ENCODE results near the gene RHOBTB3.

Gene RHOBTB3

DNA sequence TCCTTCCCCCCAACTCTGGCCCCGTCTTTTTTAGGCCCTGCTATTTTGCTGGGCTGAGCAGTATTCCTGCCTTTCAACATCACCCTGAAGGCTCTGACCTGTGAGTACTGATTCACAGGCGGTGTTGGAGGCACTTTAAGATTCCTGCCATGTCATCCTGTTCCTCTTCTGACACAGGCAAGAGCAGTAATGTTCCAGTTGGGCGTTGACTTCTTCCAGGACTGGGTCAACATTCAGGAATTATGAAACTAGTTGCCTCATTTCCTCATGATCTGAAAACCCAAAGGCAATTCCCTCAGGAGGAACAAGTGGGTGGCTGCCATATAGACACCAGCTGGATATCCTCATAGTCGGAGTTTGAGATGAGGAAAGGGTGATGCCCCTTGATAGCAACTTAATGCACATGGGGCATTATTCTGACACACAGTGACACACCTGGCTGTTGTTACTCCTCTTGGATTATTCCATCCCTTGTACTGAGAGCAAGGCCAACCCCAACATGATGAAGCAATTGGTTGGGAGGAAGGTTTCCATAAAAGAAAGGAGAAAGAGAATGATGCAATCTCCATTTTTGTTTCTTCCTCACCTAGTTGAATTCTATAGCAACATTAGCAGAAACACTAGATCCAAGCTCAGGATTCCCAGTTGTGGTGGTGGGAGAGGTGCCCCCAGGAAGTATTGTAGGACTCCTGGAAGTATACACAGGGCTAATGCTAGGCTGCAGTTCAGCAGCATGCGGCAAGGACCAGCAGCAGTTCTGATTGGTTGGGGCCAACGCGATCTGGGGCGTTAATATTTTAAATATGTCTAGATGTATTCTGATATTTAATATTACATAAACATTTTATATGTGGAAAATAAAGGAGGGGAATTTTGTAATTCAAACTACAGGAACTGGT is 111.0 kb downstream of the RHOBTB3 start:
- no peak for DNase-seq (ENCODE audit: low spot score)

DNA sequence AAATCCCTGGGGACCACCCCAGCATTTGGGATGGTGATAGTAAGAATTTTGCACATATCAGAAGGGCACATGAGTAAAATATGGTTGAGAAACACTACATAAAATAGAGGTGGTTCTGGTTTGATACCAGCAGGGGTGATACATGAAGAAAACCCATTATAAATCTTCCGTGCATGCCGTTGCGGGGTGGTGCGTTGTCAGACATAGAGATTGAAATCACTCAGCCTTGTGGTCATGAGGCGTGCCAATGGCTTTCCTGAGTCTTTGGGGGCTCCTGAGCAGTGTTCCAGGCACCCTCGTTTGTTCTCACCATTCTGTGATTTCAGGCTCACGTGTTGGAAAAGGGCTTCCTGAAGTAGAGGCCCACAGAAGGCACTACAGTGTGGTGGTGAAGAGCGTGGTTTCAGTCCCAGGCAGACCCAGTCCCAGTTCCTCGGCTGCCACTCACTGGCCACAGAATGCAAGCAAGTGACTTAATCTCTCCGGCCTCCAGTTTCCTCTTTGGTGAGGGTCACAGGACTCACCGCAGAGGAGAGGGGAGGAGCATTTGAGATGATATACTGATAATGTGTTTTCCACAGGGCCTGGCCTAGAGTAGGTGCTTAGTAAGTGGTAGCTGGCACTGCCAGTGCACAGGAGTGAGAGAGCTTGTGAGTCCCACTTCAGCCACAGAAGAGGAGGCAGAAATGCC is 111.9 kb downstream of the RHOBTB3 start:
- DNase-seq (ENCODE audit: low spot score): peak; percentile 76

DNA sequence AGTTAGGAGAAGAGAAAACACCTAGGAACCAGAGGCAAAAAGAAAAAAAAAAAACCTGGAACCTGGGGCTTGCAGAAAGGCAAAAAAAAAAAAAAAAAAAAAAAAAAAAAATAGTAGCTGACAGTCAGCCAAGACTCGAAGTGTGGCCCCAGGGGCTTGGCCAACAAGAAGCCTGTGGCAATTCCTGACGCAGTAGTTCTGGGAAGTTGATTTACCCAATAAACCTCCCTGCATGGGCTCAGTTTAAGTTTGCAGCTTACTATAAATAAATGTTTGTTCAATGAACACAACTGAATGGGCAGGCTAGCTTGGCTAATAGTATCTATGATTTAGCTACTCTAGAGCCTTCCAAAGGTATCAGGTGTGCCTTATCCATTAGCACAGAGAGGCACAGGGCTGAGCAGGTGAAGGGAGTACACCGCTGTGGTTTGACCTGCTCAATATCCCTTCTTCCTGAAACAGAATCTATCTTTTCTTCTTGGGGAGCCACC is 112.6 kb downstream of the RHOBTB3 start:
- DNase-seq (ENCODE audit: low spot score): no peak

DNA sequence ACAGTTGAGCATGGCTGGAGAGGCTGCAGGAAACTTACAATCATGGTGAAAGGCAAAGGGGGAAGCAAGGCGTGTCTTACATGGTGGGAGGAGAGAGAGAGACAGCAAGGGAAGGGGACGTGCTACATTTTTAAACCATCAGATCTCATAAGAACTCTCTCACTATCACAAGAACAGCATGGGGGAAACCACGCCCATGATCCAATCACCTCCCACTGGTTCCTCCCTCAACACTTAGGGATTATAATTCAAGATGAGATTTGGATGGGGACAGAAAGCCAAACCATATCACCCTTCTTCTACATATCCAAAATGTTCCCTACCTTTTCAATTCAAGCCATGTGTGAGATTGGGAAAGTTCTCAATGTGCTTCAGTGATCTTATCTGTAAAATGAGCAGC is 114.3 kb downstream of the RHOBTB3 start:
- DNase-seq (ENCODE audit: low spot score): no peak

Measured in CD4-positive, alpha-beta T cell treated with Interleukin-2 at 100 ng/mL for 4 hours (primary cell).